ENCODE data around the gene SIN3A. TPM values are rescaled to one million over a fixed set of nuclear protein-coding genes. Genes with fewer than 3 reads are reported as not detected.
"Not testable (repeated sequence)": the region's sequence is repeated elsewhere in the genome, so short reads cannot be mapped to it uniquely, and the experiment has no call there.

Gene SIN3A
- total RNA-seq, 8 experiments from 2014 or later = 14.6 to 62.6 (median 26.3) TPM

GRCh38 chr15:75403892-75404291 lies 47.6 kb downstream of the SIN3A start:
- no peak overlapping the region for H3K4me3 ChIP-seq
- WGBS, 10 experiments = 90 to 100% (median 100%) methylated on average over 1 to 2 of the region's 2 CpGs; no CpG with 5 or more reads in 2 of the 10 experiments
- H3K27ac ChIP-seq = no peak overlapping the region
- ATAC-seq (replicated peaks in 6 of 8) = no peak
- no peaks in the 10 kb centered on the region for H3K4me1 ChIP-seq (replicated peaks in 1 of 2)
- in situ Hi-C loops (cut with MboI; ENCODE audit: low pct_unique_long_range_greater_than_20kb in 2 of 9, low sequenced_read_pairs in 9 of 9, unreplicated experiment in 9 of 9) = no loop called here

GRCh38 chr15:75397494-75397893 lies 54.0 kb downstream of the SIN3A start:
- WGBS, 10 experiments = 87 to 100% (median 100%) methylated on average over 2 of the region's 2 CpGs; no CpG with 5 or more reads in 3 of the 10 experiments
- no peak for ATAC-seq (replicated peaks in 6 of 8)
- in situ Hi-C loops (cut with MboI; ENCODE audit: low pct_unique_long_range_greater_than_20kb in 2 of 9, low sequenced_read_pairs in 9 of 9, unreplicated experiment in 9 of 9) = no loop called here
- no peaks in the 10 kb centered on the region for H3K4me1 ChIP-seq (replicated peaks in 1 of 2)
- no peak overlapping the region for H3K4me3 ChIP-seq
- H3K27ac ChIP-seq = no peak overlapping the region

- in situ Hi-C loops (cut with MboI; ENCODE audit: low pct_unique_long_range_greater_than_20kb in 2 of 9, low sequenced_read_pairs in 9 of 9, unreplicated experiment in 9 of 9) = no loop called here
- 88 to 100% (median 100%) methylated on average over 1 of the region's 1 CpG; no CpG with 5 or more reads in 6 of the 10 experiments for WGBS, 10 experiments
- H3K4me1 ChIP-seq (replicated peaks in 1 of 2) = no peaks in the 10 kb centered on the region
- H3K27ac ChIP-seq = no peak overlapping the region
- peak in 1 of 8 experiments; percentile 47 for ATAC-seq (replicated peaks in 6 of 8)
- H3K4me3 ChIP-seq = no peak overlapping the region
Measured at GRCh38 chr15:75389791-75390382, 61.6 kb downstream of the SIN3A start.

- H3K27ac ChIP-seq; ATAC-seq (replicated peaks in 6 of 8); H3K4me1 ChIP-seq (replicated peaks in 1 of 2); in situ Hi-C loops (cut with MboI; ENCODE audit: low pct_unique_long_range_greater_than_20kb in 2 of 9, low sequenced_read_pairs in 9 of 9, unreplicated experiment in 9 of 9); H3K4me3 ChIP-seq: not testable (repeated sequence)
- WGBS, 10 experiments = 83 to 100% (median 97%) methylated on average over 1 to 5 of the region's 5 CpGs; no CpG with 5 or more reads in 1 of the 10 experiments
Measured at GRCh38 chr15:75383986-75384385, 67.5 kb downstream of the SIN3A start.

GRCh38 chr15:75380773-75381172 lies 70.7 kb downstream of the SIN3A start:
- no peak overlapping the region for H3K4me3 ChIP-seq
- in situ Hi-C loops (cut with MboI; ENCODE audit: low pct_unique_long_range_greater_than_20kb in 2 of 9, low sequenced_read_pairs in 9 of 9, unreplicated experiment in 9 of 9) = no loop called here
- no peak overlapping the region for H3K27ac ChIP-seq
- no peak for ATAC-seq (replicated peaks in 6 of 8)
- WGBS, 10 experiments = 58 to 100% (median 88%) methylated on average over 2 to 4 of the region's 4 CpGs; no CpG with 5 or more reads in 1 of the 10 experiments
- H3K4me1 ChIP-seq (replicated peaks in 1 of 2) = no peaks in the 10 kb centered on the region

- no peak for ATAC-seq (replicated peaks in 6 of 8)
- WGBS, 10 experiments = 78 to 100% (median 95%) methylated on average over 1 to 11 of the region's 11 CpGs
Measured at GRCh38 chr15:75371901-75372688, 79.4 kb downstream of the SIN3A start.

GRCh38 chr15:75371486-75371885 lies 80.0 kb downstream of the SIN3A start:
- no peak for ATAC-seq (replicated peaks in 6 of 8)
- Histone ChIP-seq H3K4me3 (no peak overlapping the region), H3K4me1 (replicated peaks in 1 of 2) (peaks cover 0 to 11% of the 10 kb centered on the region in 2 donors), H3K27ac (no peak overlapping the region)
- 80 to 100% (median 94%) methylated on average over 1 of the region's 1 CpG; no CpG with 5 or more reads in 6 of the 10 experiments for WGBS, 10 experiments
- in situ Hi-C loops (cut with MboI; ENCODE audit: low pct_unique_long_range_greater_than_20kb in 2 of 9, low sequenced_read_pairs in 9 of 9, unreplicated experiment in 9 of 9) = no loop called here

More at GRCh38 chr15:75371901-75372688, 79.4 kb downstream of the SIN3A start:
- Histone ChIP-seq H3K4me3 (no peak overlapping the region), H3K27ac (no peak overlapping the region), H3K4me1 (replicated peaks in 1 of 2) (peaks cover 0 to 11% of the 10 kb centered on the region in 2 donors)
- in situ Hi-C loops (cut with MboI; ENCODE audit: low pct_unique_long_range_greater_than_20kb in 2 of 9, low sequenced_read_pairs in 9 of 9, unreplicated experiment in 9 of 9) = no loop called here

GRCh38 chr15:75369897-75370581 lies 81.5 kb downstream of the SIN3A start:
- no peak overlapping the region for H3K27ac ChIP-seq
- 78 to 100% (median 94%) methylated on average over 2 to 6 of the region's 7 CpGs; no CpG with 5 or more reads in 2 of the 10 experiments for WGBS, 10 experiments
- peaks cover 0 to 11% of the 10 kb centered on the region in 2 donors for H3K4me1 ChIP-seq (replicated peaks in 1 of 2)
- no peak for ATAC-seq (replicated peaks in 6 of 8)
- H3K4me3 ChIP-seq = no peak overlapping the region
- in situ Hi-C loops (cut with MboI; ENCODE audit: low pct_unique_long_range_greater_than_20kb in 2 of 9, low sequenced_read_pairs in 9 of 9, unreplicated experiment in 9 of 9) = no loop called here

GRCh38 chr15:75368689-75369239 lies 82.7 kb downstream of the SIN3A start:
- peak overlapping the region in 1 of 2 donors; percentile 88 for H3K27ac ChIP-seq
- WGBS, 10 experiments = 0 to 20% (median 4%) methylated on average over 2 to 17 of the region's 23 CpGs
- H3K4me3 ChIP-seq = peak overlapping the region; percentile 54 to 87 (median 80)
- ATAC-seq (replicated peaks in 6 of 8) = peak in 3 of 8 experiments; percentile 1 to 5 (median 2)
- peaks cover 0 to 11% of the 10 kb centered on the region in 2 donors for H3K4me1 ChIP-seq (replicated peaks in 1 of 2)
- in situ Hi-C loops (cut with MboI; ENCODE audit: low pct_unique_long_range_greater_than_20kb in 2 of 9, low sequenced_read_pairs in 9 of 9, unreplicated experiment in 9 of 9) = no loop called here

GRCh38 chr15:75367913-75368688 lies 83.4 kb downstream of the SIN3A start, which contains the start of gene MAN2C1:
MAN2C1 (minus strand) TSS chr15:75368607; CDS start chr15:75368583, 24 bp downstream.
- peak; percentile 80 to 95 (median 94) for ATAC-seq (replicated peaks in 6 of 8)
- peak within 1 kb of the TSS; percentile 54 to 87 (median 80) for H3K4me3 ChIP-seq
- H3K27ac ChIP-seq = peak within 1 kb of the TSS; percentile 85 to 88
- peaks cover 0 to 11% of the 10 kb centered on the region in 2 donors for H3K4me1 ChIP-seq (replicated peaks in 1 of 2)
- in situ Hi-C loops (cut with MboI; ENCODE audit: low pct_unique_long_range_greater_than_20kb in 2 of 9, low sequenced_read_pairs in 9 of 9, unreplicated experiment in 9 of 9) = no loop called here
- WGBS, 10 experiments = 0 to 3% (median 0%) methylated on average over 1 to 25 of the region's 67 CpGs; no CpG with 5 or more reads in 3 of the 10 experiments

- no peak for ATAC-seq (replicated peaks in 6 of 8)
- 20 to 100% (median 70%) methylated on average over 1 to 4 of the region's 7 CpGs; no CpG with 5 or more reads in 2 of the 10 experiments for WGBS, 10 experiments
- in situ Hi-C loops (cut with MboI; ENCODE audit: low pct_unique_long_range_greater_than_20kb in 2 of 9, low sequenced_read_pairs in 9 of 9, unreplicated experiment in 9 of 9) = no loop called here
- Histone ChIP-seq H3K27ac (no peak overlapping the region), H3K4me1 (replicated peaks in 1 of 2) (peaks cover 0 to 11% of the 10 kb centered on the region in 2 donors), H3K4me3 (peak overlapping the region; percentile 54 to 87 (median 80))
Measured at GRCh38 chr15:75367406-75367912, 84.0 kb downstream of the SIN3A start.

- ATAC-seq (replicated peaks in 6 of 8) = no peak
- in situ Hi-C loops (cut with MboI; ENCODE audit: low pct_unique_long_range_greater_than_20kb in 2 of 9, low sequenced_read_pairs in 9 of 9, unreplicated experiment in 9 of 9) = no loop called here
- Histone ChIP-seq H3K27ac (no peak overlapping the region), H3K4me3 (no peak overlapping the region), H3K4me1 (replicated peaks in 1 of 2) (peaks cover 0 to 11% of the 10 kb centered on the region in 2 donors)
Measured at GRCh38 chr15:75367006-75367405, 84.5 kb downstream of the SIN3A start.

All from motor neuron (in vitro differentiated cells).